ENCODE data around the gene BMP2K.
A peak's percentile ranks its signal among the peaks of the same experiment; 100 is the strongest.

Gene BMP2K

GRCh38 chr4:78926826-78927225 lies 150.7 kb downstream of the BMP2K start:
- peaks cover 14% of the 10 kb centered on the region for H3K4me1 Mint-ChIP-seq
- H3K9me3 Mint-ChIP-seq = no peaks in the 10 kb centered on the region
- no peaks in the 10 kb centered on the region for H3K27me3 Mint-ChIP-seq
- no peak for ATAC-seq (ENCODE audit: low read depth)
- H3K36me3 Mint-ChIP-seq = peaks cover 26% of the 10 kb centered on the region
- H3K27ac Mint-ChIP-seq = no peak overlapping the region
- DNase-seq (ENCODE audit: low spot score in 2 of 2) = no peak
- no peak overlapping the region for H3K4me3 Mint-ChIP-seq

- ATAC-seq (ENCODE audit: low read depth) (no peak), DNase-seq (ENCODE audit: low spot score in 2 of 2) (no peak)
- no peak overlapping the region for H3K4me3 Mint-ChIP-seq
- peaks cover 9% of the 10 kb centered on the region for H3K4me1 Mint-ChIP-seq
- H3K36me3 Mint-ChIP-seq = peaks cover 33% of the 10 kb centered on the region
- no peak overlapping the region for H3K27ac Mint-ChIP-seq
- H3K9me3 Mint-ChIP-seq = no peaks in the 10 kb centered on the region
- H3K27me3 Mint-ChIP-seq = no peaks in the 10 kb centered on the region
Observed at GRCh38 chr4:78928835-78929234, 152.7 kb downstream of the BMP2K start.

- no peak overlapping the region for H3K27ac Mint-ChIP-seq
- H3K4me1 Mint-ChIP-seq = peaks cover 9% of the 10 kb centered on the region
- no peak overlapping the region for H3K4me3 Mint-ChIP-seq
- no peaks in the 10 kb centered on the region for H3K27me3 Mint-ChIP-seq
- peaks cover 36% of the 10 kb centered on the region for H3K36me3 Mint-ChIP-seq
- no peaks in the 10 kb centered on the region for H3K9me3 Mint-ChIP-seq
- no peak for DNase-seq (ENCODE audit: low spot score in 2 of 2)
- no peak for ATAC-seq (ENCODE audit: low read depth)
Observed at GRCh38 chr4:78930016-78930629, 154.0 kb downstream of the BMP2K start.

GRCh38 chr4:78936989-78937388 lies 160.8 kb downstream of the BMP2K start:
- Mint-ChIP-seq H3K9me3 (no peaks in the 10 kb centered on the region), H3K4me3 (no peak overlapping the region), H3K27ac (no peak overlapping the region), H3K27me3 (peaks cover under 1% of the 10 kb centered on the region), H3K36me3 (peaks cover 14% of the 10 kb centered on the region), H3K4me1 (peaks cover 15% of the 10 kb centered on the region)
- no peak for ATAC-seq (ENCODE audit: low read depth)
- DNase-seq (ENCODE audit: low spot score in 2 of 2) = no peak

- Mint-ChIP-seq H3K4me3 (peak overlapping the region; percentile 17), H3K9me3 (no peaks in the 10 kb centered on the region), H3K36me3 (peaks cover 11% of the 10 kb centered on the region), H3K27ac (no peak overlapping the region), H3K4me1 (peaks cover 16% of the 10 kb centered on the region), H3K27me3 (peaks cover 2% of the 10 kb centered on the region)
- ATAC-seq (ENCODE audit: low read depth) = no peak
- no peak for DNase-seq (ENCODE audit: low spot score in 2 of 2)
Observed at GRCh38 chr4:78937837-78938236, 161.7 kb downstream of the BMP2K start.

- Mint-ChIP-seq H3K27me3 (peaks cover 4% of the 10 kb centered on the region), H3K36me3 (peaks cover 8% of the 10 kb centered on the region), H3K9me3 (no peaks in the 10 kb centered on the region), H3K27ac (peak overlapping the region; percentile 96), H3K4me3 (peak overlapping the region; percentile 100), H3K4me1 (peaks cover 16% of the 10 kb centered on the region)
- DNase-seq (ENCODE audit: low spot score in 2 of 2) (no peak), ATAC-seq (ENCODE audit: low read depth) (no peak)
Observed at GRCh38 chr4:78938474-78938867, 162.3 kb downstream of the BMP2K start.

GRCh38 chr4:78938868-78939666 lies 162.9 kb downstream of the BMP2K start, which contains the start of gene PAQR3:
TSS of gene PAQR3 (minus strand) at chr4:78939438. CDS start at chr4:78939224, 214 bp downstream.
- Mint-ChIP-seq H3K27ac (peak within 1 kb of the TSS; percentile 96), H3K9me3 (no peaks in the 10 kb centered on the region), H3K4me3 (peak within 1 kb of the TSS; percentile 100), H3K36me3 (peaks cover 5% of the 10 kb centered on the region), H3K4me1 (peaks cover 16% of the 10 kb centered on the region), H3K27me3 (peaks cover 6% of the 10 kb centered on the region)
- peak; percentile 84 to 91 for DNase-seq (ENCODE audit: low spot score in 2 of 2)
- peak; percentile 98 for ATAC-seq (ENCODE audit: low read depth)

GRCh38 chr4:78939667-78940008 lies 163.5 kb downstream of the BMP2K start:
- Mint-ChIP-seq H3K4me1 (peaks cover 16% of the 10 kb centered on the region), H3K4me3 (peak overlapping the region; percentile 81), H3K27me3 (peaks cover 6% of the 10 kb centered on the region), H3K9me3 (no peaks in the 10 kb centered on the region), H3K27ac (peak overlapping the region; percentile 36), H3K36me3 (peaks cover 2% of the 10 kb centered on the region)
- ATAC-seq (ENCODE audit: low read depth) = no peak
- no peak for DNase-seq (ENCODE audit: low spot score in 2 of 2)

- no peaks in the 10 kb centered on the region for H3K36me3 Mint-ChIP-seq
- peaks cover 6% of the 10 kb centered on the region for H3K27me3 Mint-ChIP-seq
- no peak overlapping the region for H3K27ac Mint-ChIP-seq
- no peak overlapping the region for H3K4me3 Mint-ChIP-seq
- peaks cover 17% of the 10 kb centered on the region for H3K4me1 Mint-ChIP-seq
- no peaks in the 10 kb centered on the region for H3K9me3 Mint-ChIP-seq
- DNase-seq (ENCODE audit: low spot score in 2 of 2) = no peak
- ATAC-seq (ENCODE audit: low read depth) = no peak
Observed at GRCh38 chr4:78940752-78941151, 164.6 kb downstream of the BMP2K start.

- peaks cover 12% of the 10 kb centered on the region for H3K27me3 Mint-ChIP-seq
- no peak overlapping the region for H3K27ac Mint-ChIP-seq
- ATAC-seq (ENCODE audit: low read depth) (no peak), DNase-seq (ENCODE audit: low spot score in 2 of 2) (no peak)
- H3K4me1 Mint-ChIP-seq = peaks cover 12% of the 10 kb centered on the region
- H3K4me3 Mint-ChIP-seq = no peak overlapping the region
- H3K36me3 Mint-ChIP-seq = no peaks in the 10 kb centered on the region
- H3K9me3 Mint-ChIP-seq = no peaks in the 10 kb centered on the region
Observed at GRCh38 chr4:78944381-78944780, 168.2 kb downstream of the BMP2K start.

GRCh38 chr4:78945651-78946179 lies 169.6 kb downstream of the BMP2K start:
- Mint-ChIP-seq H3K36me3 (no peaks in the 10 kb centered on the region), H3K27ac (no peak overlapping the region), H3K4me3 (no peak overlapping the region), H3K27me3 (peaks cover 12% of the 10 kb centered on the region), H3K4me1 (peaks cover 9% of the 10 kb centered on the region), H3K9me3 (no peaks in the 10 kb centered on the region)
- DNase-seq (ENCODE audit: low spot score in 2 of 2) (no peak), ATAC-seq (ENCODE audit: low read depth) (no peak)

GRCh38 chr4:78949735-78950134 lies 173.6 kb downstream of the BMP2K start:
- no peak overlapping the region for H3K4me3 Mint-ChIP-seq
- DNase-seq (ENCODE audit: low spot score in 2 of 2) (no peak), ATAC-seq (ENCODE audit: low read depth) (no peak)
- H3K36me3 Mint-ChIP-seq = no peaks in the 10 kb centered on the region
- H3K27ac Mint-ChIP-seq = no peak overlapping the region
- H3K4me1 Mint-ChIP-seq = peaks cover 11% of the 10 kb centered on the region
- no peaks in the 10 kb centered on the region for H3K9me3 Mint-ChIP-seq
- H3K27me3 Mint-ChIP-seq = peaks cover 8% of the 10 kb centered on the region

- no peaks in the 10 kb centered on the region for H3K9me3 Mint-ChIP-seq
- H3K27me3 Mint-ChIP-seq = peaks cover 6% of the 10 kb centered on the region
- no peaks in the 10 kb centered on the region for H3K36me3 Mint-ChIP-seq
- ATAC-seq (ENCODE audit: low read depth) = peak; percentile 65
- H3K4me3 Mint-ChIP-seq = no peak overlapping the region
- H3K27ac Mint-ChIP-seq = no peak overlapping the region
- H3K4me1 Mint-ChIP-seq = peaks cover 5% of the 10 kb centered on the region
- peak in 1 of 2 donors; percentile 39 for DNase-seq (ENCODE audit: low spot score in 2 of 2)
Observed at GRCh38 chr4:78951862-78952472, 175.8 kb downstream of the BMP2K start.

GRCh38 chr4:78953231-78953630 lies 177.1 kb downstream of the BMP2K start:
- no peak for DNase-seq (ENCODE audit: low spot score in 2 of 2)

More at GRCh38 chr4:78953231-78953630, 177.1 kb downstream of the BMP2K start:
- Mint-ChIP-seq H3K36me3 (no peaks in the 10 kb centered on the region), H3K4me3 (no peak overlapping the region), H3K9me3 (no peaks in the 10 kb centered on the region), H3K4me1 (peaks cover 5% of the 10 kb centered on the region), H3K27ac (no peak overlapping the region), H3K27me3 (peaks cover 4% of the 10 kb centered on the region)
- ATAC-seq (ENCODE audit: low read depth) = no peak

All from memory B cell (primary cell).